Lung microvascular endothelial cell (primary cell): ENCODE results near the gene ATP6V0E1. TPM values are rescaled to one million over a fixed set of nuclear protein-coding genes. Genes with fewer than 3 reads are reported as not detected.

ENCODE experiments used
- DNase-seq, 2 donors: peaks; one replicate each; pipeline versions ENCODE4 v3.0.0 to v3.0.0-alpha.2; 2010; ENCODE audit warnings: low read depth in 2 of 2
- total RNA-seq: library from RNA; depleted of rRNA; stranded (reverse); fragments of >200 nt; gene quantifications from 2 replicates; pipeline ENCODE4 v1.2.1, GENCODE V29; 2014

The ATP6V0E1 gene
- total RNA-seq, result 318 and 553 TPM in 2 replicates

- peak; percentile 93 to 94 for DNase-seq
These were observed at the start of gene ATP6V0E1 for GRCh38 chr5:172983542-172984243. Gene ATP6V0E1, plus strand, starts transcription at chr5:172983771. Its CDS starts 90 bp downstream, at chr5:172983861.

- no peak for DNase-seq
These were observed 48.5 kb upstream of the ATP6V0E1 start for GRCh38 chr5:172935096-172935495.

DNA sequence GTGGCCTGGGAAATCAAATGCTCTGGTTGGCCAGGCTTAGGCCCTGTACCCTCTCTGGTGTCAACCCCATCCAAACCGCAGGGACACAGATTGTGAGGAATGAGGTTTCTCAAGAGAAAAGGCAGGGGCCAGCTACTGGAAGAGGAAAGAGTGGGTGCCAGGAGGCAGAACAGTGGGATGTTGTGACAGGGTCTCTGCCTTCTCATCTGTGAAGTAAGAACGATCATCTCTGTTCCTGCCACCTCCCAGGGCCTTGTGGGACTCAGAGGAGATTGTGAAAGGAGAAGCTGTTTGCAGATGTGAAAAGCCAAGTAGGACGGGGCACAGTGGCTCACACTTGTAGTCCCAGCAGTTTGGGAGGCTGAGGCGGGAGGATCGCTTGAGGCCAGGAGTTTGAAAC is 47.2 kb upstream of the ATP6V0E1 start:
- DNase-seq, result no peak

DNA sequence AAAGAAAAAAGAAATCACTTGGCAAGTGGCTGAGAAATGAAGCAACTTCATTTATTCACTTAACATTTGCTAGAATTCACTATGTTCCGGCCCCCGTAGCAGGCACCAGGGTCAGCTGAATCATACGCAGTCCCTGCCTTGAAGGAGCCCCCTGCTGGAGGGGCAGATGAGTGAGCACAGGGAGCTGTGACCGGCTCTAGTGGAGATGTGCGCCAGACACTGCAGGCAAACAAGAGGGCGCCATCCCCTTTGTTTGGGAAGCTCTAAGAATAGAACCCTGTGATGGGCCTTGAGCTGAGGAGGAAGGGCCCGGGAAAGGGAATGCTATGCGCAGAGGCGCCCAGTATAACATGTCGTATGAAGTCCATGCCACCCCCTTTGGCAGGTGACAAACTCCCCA is 44.5 kb upstream of the ATP6V0E1 start:
- DNase-seq, result peak; percentile 34 to 47

DNA sequence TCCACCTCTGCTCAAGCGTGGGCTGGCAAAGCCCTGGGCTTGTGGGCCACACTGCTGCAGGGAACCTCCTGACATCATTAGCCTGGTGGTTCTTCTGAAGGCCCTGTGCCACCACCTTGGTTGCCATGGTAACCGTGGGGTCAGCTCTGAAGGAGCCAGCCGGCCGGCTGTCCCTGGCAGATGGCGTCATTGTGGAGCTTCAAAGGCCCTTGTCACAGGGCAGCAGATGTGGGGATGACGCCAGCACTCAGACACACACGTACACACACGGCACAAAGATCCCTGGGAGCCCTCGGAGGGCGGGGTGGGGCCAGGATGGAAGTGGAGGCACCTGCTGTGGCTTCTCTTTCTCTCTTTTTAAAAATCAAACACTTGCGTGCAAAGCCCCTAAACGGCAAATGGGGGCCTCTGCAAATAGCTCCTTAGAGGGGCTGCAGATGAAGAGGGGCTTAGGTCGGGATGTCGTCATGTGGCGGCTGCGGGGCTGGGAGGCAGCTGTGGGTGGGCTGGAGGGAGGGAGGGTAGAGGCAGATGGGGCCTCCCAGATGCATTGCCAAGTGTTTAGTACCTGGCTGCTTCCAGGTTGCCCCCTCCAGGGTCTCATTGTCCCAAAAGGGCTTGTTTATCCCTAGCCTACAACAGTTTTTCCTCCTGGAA is 43.8 kb upstream of the ATP6V0E1 start:
- DNase-seq, result no peak

DNA sequence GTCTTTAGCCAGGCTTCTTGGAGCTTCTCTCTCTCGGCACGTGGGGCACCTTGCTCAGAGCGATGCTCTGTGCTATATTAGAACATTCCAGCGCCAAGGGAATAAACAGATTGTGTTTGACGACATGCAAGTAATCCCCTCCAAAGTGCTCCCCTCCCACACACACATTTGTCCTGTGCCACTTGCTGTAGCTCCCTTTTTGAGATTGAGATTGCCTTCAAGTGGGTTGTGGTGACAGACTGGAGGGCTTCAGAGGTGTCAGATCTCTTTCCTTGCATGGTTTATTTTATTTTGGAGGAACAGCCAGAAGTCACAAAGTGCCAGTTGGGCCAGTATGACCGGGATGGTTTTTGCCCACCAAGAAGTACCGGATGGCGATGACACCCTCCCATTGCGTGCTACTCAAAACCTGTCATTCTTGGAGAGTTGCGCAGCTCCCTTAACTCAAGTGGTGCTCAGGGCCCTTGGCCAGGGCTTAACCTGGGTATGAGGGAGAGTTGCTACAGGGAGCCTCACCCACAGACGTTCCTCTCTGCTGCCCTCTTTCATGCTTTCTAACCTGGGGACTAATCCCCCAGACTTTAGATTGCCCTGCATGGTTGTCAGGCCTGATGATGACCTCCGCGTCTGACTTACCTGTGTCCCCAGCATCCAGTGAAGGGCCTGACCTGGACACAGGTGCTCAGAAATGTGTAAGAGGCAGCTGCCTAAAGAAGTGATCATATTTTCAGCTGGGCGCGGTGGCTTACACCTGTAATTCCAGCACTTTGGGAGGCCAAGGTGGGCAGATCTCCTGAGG is 43.1 kb upstream of the ATP6V0E1 start:
- DNase-seq, result no peak

GRCh38 chr5:172941067-172941516 is 42.5 kb upstream of the ATP6V0E1 start:
- peak; percentile 37 to 44 for DNase-seq

DNA sequence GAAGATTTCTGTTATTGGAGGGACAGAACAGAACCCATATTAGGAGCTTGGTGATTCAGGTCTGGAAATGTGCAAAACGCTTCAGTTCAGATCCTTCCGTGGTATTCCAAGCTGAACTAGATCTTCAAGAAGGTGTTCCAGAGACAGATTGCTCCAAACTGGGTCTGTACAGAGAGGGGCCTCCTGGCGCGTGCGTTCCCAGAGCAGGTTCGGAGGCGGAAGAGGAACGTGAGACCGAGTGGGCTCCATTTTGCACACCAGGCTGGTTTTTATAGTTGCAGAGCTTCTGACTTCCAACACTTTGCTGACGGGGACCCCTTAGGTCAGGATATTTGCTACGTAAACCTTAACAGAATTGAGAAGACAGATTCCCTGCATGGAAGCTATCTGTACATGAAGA is 41.0 kb upstream of the ATP6V0E1 start:
- DNase-seq, result no peak

DNA sequence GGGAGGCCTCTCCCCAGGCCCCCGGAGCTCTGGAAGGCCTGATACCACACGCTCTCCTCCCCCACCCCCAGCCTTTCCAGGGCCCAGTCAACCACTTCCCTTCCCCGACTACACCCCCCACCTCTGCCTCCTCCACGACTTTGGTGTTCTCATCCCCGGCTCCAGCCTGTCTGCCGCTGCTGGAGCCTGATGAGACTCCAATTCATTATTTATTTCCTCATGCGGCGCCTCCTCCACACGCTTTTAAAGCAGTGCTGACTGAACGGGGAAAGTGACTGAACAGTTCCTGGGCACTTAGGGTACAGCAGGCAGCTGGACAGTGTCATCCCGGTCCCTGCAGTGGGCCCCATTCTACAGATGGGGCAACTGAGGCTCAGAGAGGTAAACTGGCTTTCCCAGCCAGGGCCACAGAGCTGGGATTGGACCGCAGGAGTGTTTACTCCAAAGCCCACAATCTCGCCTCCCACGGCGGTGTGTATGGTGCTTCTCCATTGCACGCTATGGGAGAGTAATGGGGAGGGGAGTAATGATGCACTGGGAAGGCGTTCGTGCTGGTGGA is 40.2 kb upstream of the ATP6V0E1 start:
- peak; percentile 61 to 71 for DNase-seq

DNA sequence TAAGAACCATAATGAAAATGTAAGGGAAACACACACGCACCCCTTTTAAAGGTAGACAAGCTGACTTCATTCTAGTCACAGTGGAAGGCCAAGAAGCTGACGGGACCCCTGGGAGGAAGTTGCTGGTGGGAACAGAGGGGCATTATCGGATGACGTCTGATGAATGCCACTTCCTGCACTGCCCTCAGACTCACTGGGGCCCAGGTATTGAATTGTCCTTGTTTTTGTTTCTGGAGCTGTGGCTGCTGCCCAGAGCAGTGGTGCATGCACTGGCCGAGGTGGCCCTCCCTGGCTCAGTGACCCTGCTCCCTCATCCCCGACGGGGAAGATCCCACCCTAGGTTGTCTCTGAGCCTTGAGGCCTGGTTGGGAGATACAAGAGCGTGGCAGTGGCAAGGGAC is 39.7 kb upstream of the ATP6V0E1 start:
- DNase-seq, result peak in 1 of 2 donors; percentile 28

- DNase-seq, result no peak
These were observed 38.8 kb upstream of the ATP6V0E1 start for GRCh38 chr5:172944741-172945140.

DNA sequence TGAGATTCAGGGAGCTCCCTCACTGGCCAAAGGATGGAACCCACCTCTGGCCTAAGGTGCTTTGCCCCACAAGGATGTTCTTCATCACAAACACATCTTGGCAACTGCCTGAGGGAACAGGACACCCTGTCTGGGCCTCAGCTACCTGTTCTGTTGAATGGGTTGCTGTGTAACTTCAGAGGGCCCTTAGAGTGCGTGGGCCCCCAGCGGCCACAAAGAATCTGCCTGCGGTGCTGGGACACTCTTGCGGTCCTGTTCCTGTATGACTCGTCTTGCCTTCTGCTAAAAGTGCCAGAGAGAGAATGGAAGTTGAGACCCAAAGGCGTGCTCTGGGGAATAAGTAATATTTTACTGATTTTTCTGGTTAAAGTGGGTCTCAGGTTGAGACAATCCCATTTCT is 38.4 kb upstream of the ATP6V0E1 start:
- DNase-seq, result no peak

DNA sequence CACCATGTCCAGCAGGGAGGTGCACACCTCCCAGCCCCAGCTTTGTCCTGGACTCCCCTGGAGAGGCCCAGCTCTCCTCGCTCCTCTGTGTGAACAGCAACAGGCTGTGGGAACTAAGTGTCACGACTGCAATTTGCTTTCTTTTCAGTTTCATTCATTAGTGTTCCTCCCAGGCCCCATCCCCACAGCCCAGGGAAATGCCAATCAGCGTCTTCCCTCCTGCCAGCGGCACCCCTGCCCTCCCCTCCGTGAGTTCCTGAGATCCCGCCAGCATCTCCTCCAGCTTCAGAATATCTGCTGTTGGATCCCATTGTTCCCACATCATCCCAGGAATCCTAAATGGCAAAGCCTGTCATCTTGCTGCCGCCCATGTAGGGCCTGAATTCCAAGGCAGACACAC is 37.4 kb upstream of the ATP6V0E1 start:
- DNase-seq, result no peak

DNA sequence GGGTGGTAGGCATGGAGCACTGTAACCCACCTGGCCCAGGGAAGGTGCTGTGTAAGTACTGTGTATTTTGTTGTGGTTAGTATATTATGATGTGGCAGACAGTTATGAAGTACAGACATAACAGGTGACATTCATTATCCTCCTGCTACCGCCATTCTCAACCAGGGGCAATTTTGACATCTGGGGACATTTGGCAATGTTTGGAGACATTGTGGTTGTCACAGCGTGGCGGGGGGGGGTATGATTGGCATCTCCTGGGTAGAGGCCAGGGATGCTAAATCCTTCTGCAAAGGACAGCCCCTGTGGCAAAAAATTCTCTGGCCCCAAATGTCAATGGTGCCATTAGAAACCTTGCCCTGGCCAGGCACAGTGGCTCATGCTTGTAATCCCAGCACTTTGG is 34.1 kb upstream of the ATP6V0E1 start:
- no peak for DNase-seq

- DNase-seq, result no peak
These were observed 33.2 kb upstream of the ATP6V0E1 start for GRCh38 chr5:172950176-172950965.

GRCh38 chr5:172951371-172952033 is 32.1 kb upstream of the ATP6V0E1 start:
- no peak for DNase-seq

DNA sequence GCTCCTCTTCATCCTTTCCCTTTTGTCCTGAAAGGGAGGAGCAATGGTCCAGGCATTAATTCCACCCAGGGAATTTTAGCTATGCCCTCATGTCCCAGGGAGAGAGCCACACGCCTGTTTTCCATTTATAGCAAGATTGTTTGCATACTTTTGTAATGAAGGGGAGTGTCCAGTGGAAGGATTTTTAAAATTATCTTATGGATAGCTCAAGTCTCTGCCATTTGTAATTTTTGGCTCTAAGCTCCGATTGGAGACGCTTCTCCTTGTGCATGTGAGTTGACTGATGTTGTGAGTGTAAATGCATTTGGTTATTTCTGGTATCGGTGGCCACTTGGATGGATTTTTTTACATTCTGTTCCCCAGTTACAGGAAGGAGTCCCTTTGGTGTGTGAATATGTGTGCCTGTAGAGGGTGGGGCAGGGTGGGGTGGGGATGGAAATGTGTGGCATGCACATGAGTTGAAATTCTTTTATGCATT is 31.5 kb upstream of the ATP6V0E1 start:
- DNase-seq, result no peak

GRCh38 chr5:172953776-172954675 is 29.5 kb upstream of the ATP6V0E1 start:
- DNase-seq, result peak in 1 of 2 donors; percentile 45

DNA sequence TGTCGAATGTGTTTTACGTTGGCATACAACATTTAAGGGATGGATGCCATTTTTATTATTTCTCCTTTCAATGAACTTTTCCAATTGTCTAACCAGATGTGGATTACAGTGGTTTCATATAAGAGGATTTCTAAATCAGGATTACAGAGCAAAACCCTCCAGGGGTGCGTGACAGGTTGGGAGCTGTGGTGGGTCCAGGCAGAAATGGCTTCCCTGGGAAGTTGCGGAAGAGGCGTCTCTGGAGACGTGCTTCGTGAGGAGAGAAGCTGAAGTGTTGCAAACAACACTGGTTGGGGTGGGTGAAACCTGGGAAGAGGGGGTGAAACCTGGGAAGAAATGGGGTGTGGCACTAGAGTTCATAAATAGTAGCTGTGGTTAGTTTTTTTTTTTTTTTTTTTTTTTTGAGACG is 28.8 kb upstream of the ATP6V0E1 start:
- DNase-seq, result no peak
